Spleen (tissue), 7 donors: Measurements from ENCODE around the gene ZNF33A.

Experiments used
- CTCF ChIP-seq, 11 experiments: fragments of 200-600 bp in 7 of 11; fragments of 450-650 bp in 4 of 11; sonication (generic) in 4 of 11; IDR thresholded peaks in 8 of 11; conservative IDR thresholded peaks in 3 of 11; 1 replicate in 7 of 11; 2 replicates in 4 of 11; pipeline versions ENCODE4 v1.4.0 to v1.8.0; 2016 to 2021; ENCODE audit warnings: antibody characterized with exemption in 11 of 11, inconsistent platforms in 4 of 11, mild to moderate bottlenecking in 1 of 11
- POLR2A ChIP-seq, 3 donors: fragments of 450-650 bp; IDR thresholded peaks; one replicate each; pipeline ENCODE4 v1.5.1; 2017; ENCODE audit warnings: antibody characterized with exemption in 3 of 3, mild to moderate bottlenecking in 1 of 3
- donor health status: DM: no; HTN: no; CAD: no; lungs with moderate emphysema.
- donor health status: DM: no; HTN: no; CAD: no.
- donor health status: DM: no; HTN: no; CAD: no.

- TF ChIP-seq POLR2A (IDR thresholded peaks at IDR 0.05) (peak; percentile 33 to 45 (median 37)), CTCF (IDR thresholded peaks at IDR 0.05 in 8 of 11, conservative IDR thresholded peaks at IDR 0.05 in 3 of 11) (peak; percentile 90 to 99 (median 96))
These were observed 34.2 kb upstream of the ZNF33A start, which contains the start of gene ZNF25 for GRCh38 chr10:37976091-37976879.
